HCT116 (cell line): Measurements from ENCODE around the gene WFDC12. TPM values are rescaled to one million over a fixed set of nuclear protein-coding genes. Genes with fewer than 3 reads are reported as not detected.

Source experiments
- ATAC-seq: fragments of 200-7000 bp; cut with Tn5 transposase; 2 replicates; pipeline ENCODE4 v1.9.1; 2020; ENCODE audit warnings: mild to moderate bottlenecking, moderate library complexity
- BruUV-seq: library from RNA; stranded (reverse); fragments of 400-500 nt; replicated peaks from 2 replicates; lab custom pipeline; 2021; lab: Mats Ljungman, UMichigan
- CTCF ChIA-PET: fragments of 300-600 bp; sonication (Branson Sonifier 250); formaldehyde crosslinking; loops from one replicate; lab custom pipeline; 2021; ENCODE audit warnings: antibody characterized with exemption; lab: Charles Lee
- POLR2A ChIA-PET: fragments of 300-600, 350-600 bp; sonication (Branson Sonifier 250); formaldehyde crosslinking; loops from one replicate; lab custom pipeline; 2021; ENCODE audit warnings: antibody characterized with exemption; lab: Charles Lee
- RAD21 ChIA-PET, 2 experiments: fragments of 300-600 bp; sonication (Branson Sonifier 250); formaldehyde crosslinking; loops; one replicate each; lab custom pipeline; 2023; ENCODE audit warnings: low total read pairs in 2 of 2; ENCODE audit not compliant: uncharacterized antibody in 2 of 2, unreplicated experiment in 2 of 2, low non-redundant PET in 1 of 2; lab: Charles Lee
- DNase-seq: peaks from one replicate; pipeline ENCODE4 v3.0.0-alpha.2; 2010; ENCODE audit warnings: low read depth, low spot score
- H2AFZ ChIP-seq: fragments of 200-600 bp; shearing (Covaris generic), sonication (generic); 2 replicates; pipeline ENCODE4 v1.6.1; 2017; ENCODE audit warnings: low read depth, mixed run types, mixed read lengths, antibody characterized with exemption, low read length; ENCODE audit not compliant: poor library complexity, severe bottlenecking
- H3K27ac ChIP-seq: 2 replicates; pipeline ENCODE4 v1.5.1; 2012; ENCODE audit warnings: low read depth, low read length
- H3K27me3 ChIP-seq: fragments of 200-600 bp; sonication (generic); 2 replicates; pipeline ENCODE4 v1.6.1; 2016; ENCODE audit warnings: mixed run types, low read length, mixed read lengths; ENCODE audit not compliant: insufficient read depth
- H3K36me3 ChIP-seq, 2 experiments: fragments of 200-500 bp in 1 of 2; fragments of 200-600 bp in 1 of 2; sonication (Bioruptor generic) in 1 of 2; sonication (generic) in 1 of 2; 2 replicates each; pipeline versions ENCODE4 v1.5.1 to v1.6.1; 2014 to 2016; ENCODE audit warnings: low read length in 2 of 2, inconsistent platforms in 1 of 2, mixed read lengths in 1 of 2, mixed run types in 1 of 2; ENCODE audit not compliant: insufficient read depth in 2 of 2, control insufficient read depth in 1 of 2
- H3K4me1 ChIP-seq, 2 experiments: fragments of 200-600 bp in 1 of 2; sonication (generic) in 1 of 2; 2 replicates each; pipeline versions ENCODE4 v1.5.1 to v1.6.1; 2012 to 2017; ENCODE audit warnings: low read length in 2 of 2, inconsistent platforms in 1 of 2, mild to moderate bottlenecking in 1 of 2, mixed read lengths in 1 of 2, mixed run types in 1 of 2, moderate library complexity in 1 of 2; ENCODE audit not compliant: insufficient read depth in 2 of 2, control insufficient read depth in 1 of 2
- H3K4me2 ChIP-seq: fragments of 200-600 bp; sonication (generic); 2 replicates; pipeline ENCODE4 v1.6.1; 2017; ENCODE audit warnings: mixed run types, low read length, mixed read lengths
- H3K4me3 ChIP-seq, 2 experiments: fragments of 200-600 bp in 1 of 2; sonication (generic) in 1 of 2; replicated peaks in 1 of 2; 2 replicates each; pipeline ENCODE4 v1.5.1; 2011 to 2016; ENCODE audit warnings: low read length in 2 of 2, control low read depth in 1 of 2, low read depth in 1 of 2, mild to moderate bottlenecking in 1 of 2, mixed read lengths in 1 of 2, mixed run types in 1 of 2
- H3K79me2 ChIP-seq: fragments of 200-600 bp; sonication (generic); 2 replicates; pipeline ENCODE4 v1.6.1; 2017; ENCODE audit warnings: mild to moderate bottlenecking, mixed run types, low read length, moderate library complexity, mixed read lengths; ENCODE audit not compliant: insufficient read depth
- H3K9ac ChIP-seq: fragments of 200-600 bp; sonication (generic); 2 replicates; pipeline ENCODE4 v1.6.1; 2016; ENCODE audit warnings: low read length, mixed read lengths
- H3K9me2 ChIP-seq: fragments of 200-600 bp; sonication (generic), shearing (Covaris generic); 2 replicates; pipeline ENCODE4 v1.6.1; 2017; ENCODE audit warnings: mixed run types, mild to moderate bottlenecking, moderate library complexity; ENCODE audit not compliant: insufficient read depth
- H3K9me3 ChIP-seq, 2 experiments: fragments of 200-500 bp in 1 of 2; fragments of 200-600 bp in 1 of 2; sonication (Bioruptor generic) in 1 of 2; sonication (generic) in 1 of 2; 2 replicates each; pipeline ENCODE4 v1.6.1; 2014 to 2017; ENCODE audit warnings: low read length in 2 of 2, mixed read lengths in 2 of 2, inconsistent platforms in 1 of 2, low read depth in 1 of 2, mild to moderate bottlenecking in 1 of 2, mixed run types in 1 of 2, moderate library complexity in 1 of 2; ENCODE audit not compliant: control insufficient read depth in 1 of 2, insufficient read depth in 1 of 2
- H4K20me1 ChIP-seq: fragments of 200-600 bp; sonication (generic), shearing (Covaris generic); 2 replicates; pipeline ENCODE4 v1.6.1; 2017; ENCODE audit warnings: mixed run types, mild to moderate bottlenecking, moderate library complexity; ENCODE audit not compliant: insufficient read depth
- CBX3 ChIP-seq: IDR thresholded peaks from 2 replicates; pipeline ENCODE4 v1.6.1; 2012; ENCODE audit warnings: low read depth
- CEBPB ChIP-seq: IDR thresholded peaks from 2 replicates; pipeline ENCODE4 v1.6.1; 2012; ENCODE audit warnings: low read depth
- ELF1 ChIP-seq: IDR thresholded peaks from 2 replicates; pipeline ENCODE4 v1.6.1; 2012; ENCODE audit warnings: low read depth, borderline replicate concordance
- EZH2 ChIP-seq: fragments of 200-600 bp; sonication (generic); IDR thresholded peaks from 2 replicates; pipeline ENCODE4 v1.6.1; 2017; ENCODE audit warnings: antibody characterized with exemption, mixed run types
- EZH2phosphoT487 ChIP-seq: fragments of 200-600 bp; IDR thresholded peaks from 2 replicates; pipeline ENCODE4 v1.6.1; 2018; ENCODE audit warnings: antibody characterized with exemption, borderline replicate concordance
- FOSL1 ChIP-seq: IDR thresholded peaks from 2 replicates; pipeline ENCODE4 v1.6.1; 2012; ENCODE audit warnings: low read depth
- JUND ChIP-seq: IDR thresholded peaks from 2 replicates; pipeline ENCODE4 v1.6.1; 2012
- POLR2A ChIP-seq: IDR thresholded peaks from 2 replicates; pipeline ENCODE4 v1.7.0; 2011; ENCODE audit warnings: borderline replicate concordance; ENCODE audit not compliant: insufficient read depth, insufficient read length; ENCODE audit errors: extremely low read depth
- RAD21 ChIP-seq: IDR thresholded peaks from 2 replicates; pipeline ENCODE4 v1.6.1; 2012; ENCODE audit warnings: low read depth, mild to moderate bottlenecking
- SIN3A ChIP-seq: IDR thresholded peaks from 2 replicates; pipeline ENCODE4 v1.6.1; 2012; ENCODE audit warnings: low read depth
- TCF7L2 ChIP-seq: IDR thresholded peaks from 2 replicates; pipeline ENCODE4 v1.7.0; 2011; ENCODE audit warnings: borderline replicate concordance, inconsistent platforms; ENCODE audit not compliant: insufficient read depth, insufficient read length; ENCODE audit errors: extremely low read depth
- YY1 ChIP-seq: IDR thresholded peaks from 2 replicates; pipeline ENCODE4 v1.6.1; 2011; ENCODE audit warnings: low read length, low read depth, moderate library complexity, mild to moderate bottlenecking; ENCODE audit not compliant: insufficient replicate concordance; ENCODE audit errors: extremely low read depth
- ZFX ChIP-seq: fragments of 450-650 bp; IDR thresholded peaks from 2 replicates; pipeline ENCODE4 v1.6.1; 2017
- ZNF274 ChIP-seq: fragments of 200-500 bp; sonication (Bioruptor generic); IDR thresholded peaks from 2 replicates; pipeline ENCODE4 v1.6.1; 2014; ENCODE audit warnings: mild to moderate bottlenecking, low read depth, low read length, inconsistent platforms
- intact Hi-C: fragments of 100-400 bp; cut with micrococcal nuclease; formaldehyde crosslinking; loops from 2 replicates; pipeline ENCODE4 v1.10.0; 2022
- total RNA-seq: library from RNA; stranded (reverse); gene quantifications from one replicate; pipeline ENCODE4 v1.2.1, GENCODE V29; 2021; ENCODE audit not compliant: unreplicated experiment
- TF ChIP-seq, protein P1 (sequence below): IDR thresholded peaks from 2 replicates; pipeline ENCODE4 v1.6.1; 2012
- TF ChIP-seq, protein P2 (sequence below), 3 experiments: fragments of 200-600 bp in 1 of 3; sonication (generic) in 1 of 3; IDR thresholded peaks in 2 of 3; conservative IDR thresholded peaks in 1 of 3; 2 replicates each; pipeline ENCODE4 v1.5.1; 2012 to 2017; ENCODE audit warnings: low read depth in 2 of 3, low read length in 2 of 3, antibody characterized with exemption in 1 of 3, borderline replicate concordance in 1 of 3, control low read depth in 1 of 3, mild to moderate bottlenecking in 1 of 3, mixed read lengths in 1 of 3, mixed run types in 1 of 3, moderate library complexity in 1 of 3; ENCODE audit not compliant: insufficient read depth in 1 of 3
- TF ChIP-seq, protein P3 (sequence below): IDR thresholded peaks from 2 replicates; pipeline ENCODE4 v1.6.1; 2012

WFDC12 gene
- total RNA-seq, 1 experiment from 2014 or later: not detected

DNA sequence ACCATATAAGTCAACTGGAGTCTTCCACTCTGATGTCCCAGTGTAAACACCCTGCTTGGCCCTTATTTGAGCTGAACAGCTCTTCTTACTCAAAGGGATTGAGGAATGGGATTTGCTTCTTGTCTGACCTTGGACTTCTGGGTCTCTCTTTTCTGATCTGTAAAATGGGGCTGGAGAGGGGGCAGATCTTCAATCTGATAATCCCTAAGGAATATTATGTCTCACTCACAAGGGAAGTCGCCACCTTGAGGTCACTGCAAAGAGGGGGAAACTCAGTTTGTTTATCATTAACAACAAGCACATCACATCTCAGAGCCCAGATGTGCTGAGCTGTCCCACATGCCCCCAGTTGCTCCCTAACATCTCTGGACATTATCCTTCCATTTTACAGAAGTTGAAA, 38.4 kb downstream of the WFDC12 start:
- Histone ChIP-seq H3K79me2 (no peaks in the 10 kb centered on the region), H4K20me1 (no peaks in the 10 kb centered on the region), H3K27ac (no peak overlapping the region), H3K27me3 (no peaks in the 10 kb centered on the region), H3K4me3 (no peak overlapping the region), H2AFZ (no peak overlapping the region), H3K9me3 (no peaks in the 10 kb centered on the region), H3K4me1 (no peaks in the 10 kb centered on the region), H3K9ac (no peak overlapping the region), H3K4me2 (no peak overlapping the region), H3K36me3 (peaks cover 0 to 10% of the 10 kb centered on the region in 2 experiments; a peak in 1 of 4 replicates), H3K9me2 (no peaks in the 10 kb centered on the region)
- intact Hi-C loops: no loop called here
- no peak for ATAC-seq
- RAD21 ChIA-PET: no interaction called here
- CTCF ChIA-PET: no interaction called here
- no peak for DNase-seq
- POLR2A ChIA-PET: no interaction called here
- BruUV-seq: no TSS peak
- TF ChIP-seq, protein P1, sequence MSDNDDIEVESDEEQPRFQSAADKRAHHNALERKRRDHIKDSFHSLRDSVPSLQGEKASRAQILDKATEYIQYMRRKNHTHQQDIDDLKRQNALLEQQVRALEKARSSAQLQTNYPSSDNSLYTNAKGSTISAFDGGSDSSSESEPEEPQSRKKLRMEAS: no peak
- TF ChIP-seq, protein P2, sequence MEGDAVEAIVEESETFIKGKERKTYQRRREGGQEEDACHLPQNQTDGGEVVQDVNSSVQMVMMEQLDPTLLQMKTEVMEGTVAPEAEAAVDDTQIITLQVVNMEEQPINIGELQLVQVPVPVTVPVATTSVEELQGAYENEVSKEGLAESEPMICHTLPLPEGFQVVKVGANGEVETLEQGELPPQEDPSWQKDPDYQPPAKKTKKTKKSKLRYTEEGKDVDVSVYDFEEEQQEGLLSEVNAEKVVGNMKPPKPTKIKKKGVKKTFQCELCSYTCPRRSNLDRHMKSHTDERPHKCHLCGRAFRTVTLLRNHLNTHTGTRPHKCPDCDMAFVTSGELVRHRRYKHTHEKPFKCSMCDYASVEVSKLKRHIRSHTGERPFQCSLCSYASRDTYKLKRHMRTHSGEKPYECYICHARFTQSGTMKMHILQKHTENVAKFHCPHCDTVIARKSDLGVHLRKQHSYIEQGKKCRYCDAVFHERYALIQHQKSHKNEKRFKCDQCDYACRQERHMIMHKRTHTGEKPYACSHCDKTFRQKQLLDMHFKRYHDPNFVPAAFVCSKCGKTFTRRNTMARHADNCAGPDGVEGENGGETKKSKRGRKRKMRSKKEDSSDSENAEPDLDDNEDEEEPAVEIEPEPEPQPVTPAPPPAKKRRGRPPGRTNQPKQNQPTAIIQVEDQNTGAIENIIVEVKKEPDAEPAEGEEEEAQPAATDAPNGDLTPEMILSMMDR (IDR thresholded peaks at IDR 0.05 in 2 of 3, conservative IDR thresholded peaks at IDR 0.05 in 1 of 3; ENCODE audit: borderline replicate concordance in 1 of 3, insufficient read depth in 1 of 3, low read depth in 2 of 3, low read length in 2 of 3): peak in 2 of 3 experiments; percentile 1 to 13; a peak in 1 of 6 replicates
- no peak for TF ChIP-seq JUND

DNA sequence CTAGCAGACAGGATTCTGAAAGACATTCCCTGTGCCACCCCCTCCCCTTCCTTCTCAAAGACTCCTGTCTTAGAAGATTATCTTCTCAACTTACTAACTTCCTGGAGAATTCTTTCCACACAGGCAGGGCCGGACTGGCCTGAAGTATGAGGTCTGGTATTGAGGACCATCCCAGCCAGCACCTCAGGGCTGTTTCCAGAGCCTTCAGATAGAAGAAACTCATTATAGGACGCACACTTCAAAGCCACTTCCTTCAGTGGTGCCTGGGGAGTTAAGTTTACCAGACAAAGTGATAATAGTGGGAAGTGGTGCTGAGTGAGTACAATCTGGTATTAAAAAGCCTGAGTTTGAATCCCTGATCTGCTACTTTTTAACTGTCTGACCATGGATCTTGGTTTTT, 39.0 kb downstream of the WFDC12 start:
- H3K9me2 ChIP-seq: no peaks in the 10 kb centered on the region
- H3K9me3 ChIP-seq: no peaks in the 10 kb centered on the region
- no peaks in the 10 kb centered on the region for H3K79me2 ChIP-seq
- H3K36me3 ChIP-seq: peaks cover 0 to 10% of the 10 kb centered on the region in 2 experiments; a peak in 2 of 4 replicates
- no peak overlapping the region for H3K4me3 ChIP-seq
- H3K4me2 ChIP-seq: no peak overlapping the region
- DNase-seq (no peak), ATAC-seq (no peak)
- no peak overlapping the region for H3K27ac ChIP-seq
- H3K4me1 ChIP-seq: no peaks in the 10 kb centered on the region
- no peaks in the 10 kb centered on the region for H4K20me1 ChIP-seq
- no peak overlapping the region for H2AFZ ChIP-seq
- H3K9ac ChIP-seq: no peak overlapping the region
- no peaks in the 10 kb centered on the region for H3K27me3 ChIP-seq
- POLR2A ChIA-PET: no interaction called here
- intact Hi-C loops: no loop called here
- CTCF ChIA-PET: no interaction called here
- BruUV-seq: no TSS peak
- RAD21 ChIA-PET: no interaction called here
- no peak for TF ChIP-seq CEBPB
- TF ChIP-seq RAD21: no peak
- no peak for TF ChIP-seq YY1
- TF ChIP-seq, protein P2 (IDR thresholded peaks at IDR 0.05 in 2 of 3, conservative IDR thresholded peaks at IDR 0.05 in 1 of 3; ENCODE audit: borderline replicate concordance in 1 of 3, insufficient read depth in 1 of 3, low read depth in 2 of 3, low read length in 2 of 3): no peak
- no peak for TF ChIP-seq ZFX
- no peak for TF ChIP-seq ELF1
- no peak for TF ChIP-seq EZH2phosphoT487
- TF ChIP-seq, protein P3, sequence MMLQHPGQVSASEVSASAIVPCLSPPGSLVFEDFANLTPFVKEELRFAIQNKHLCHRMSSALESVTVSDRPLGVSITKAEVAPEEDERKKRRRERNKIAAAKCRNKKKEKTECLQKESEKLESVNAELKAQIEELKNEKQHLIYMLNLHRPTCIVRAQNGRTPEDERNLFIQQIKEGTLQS: no peak
- no peak for TF ChIP-seq FOSL1
- TF ChIP-seq EZH2: no peak
- no peak for TF ChIP-seq ZNF274
- no peak for TF ChIP-seq POLR2A
- TF ChIP-seq SIN3A: no peak
- TF ChIP-seq CBX3: no peak
- TF ChIP-seq, protein P1: no peak
- no peak for TF ChIP-seq TCF7L2
